HEK293 (cell line): ENCODE data around the gene OR56A1.

ENCODE experiments used
- CTCF ChIP-seq: fragments of 450-650 bp; formaldehyde crosslinking; IDR thresholded peaks from 2 replicates; pipeline ENCODE4 v1.5.1; 2016; ENCODE audit warnings: missing biosample characterization, missing genetic modification characterization
- GFI1B ChIP-seq: fragments of 450-650 bp; formaldehyde crosslinking; IDR thresholded peaks from 2 replicates; pipeline ENCODE4 v1.5.1; 2016; ENCODE audit warnings: missing biosample characterization, missing genetic modification characterization
- KLF16 ChIP-seq: fragments of 450-650 bp; formaldehyde crosslinking; IDR thresholded peaks from 2 replicates; pipeline ENCODE4 v1.5.1; 2017; ENCODE audit warnings: missing biosample characterization, missing genetic modification characterization
- KLF7 ChIP-seq: fragments of 450-650 bp; formaldehyde crosslinking; IDR thresholded peaks from 2 replicates; pipeline ENCODE4 v1.5.1; 2016; ENCODE audit warnings: missing biosample characterization, missing genetic modification characterization, borderline replicate concordance
- PRDM10 ChIP-seq: fragments of 450-650 bp; formaldehyde crosslinking; IDR thresholded peaks from 2 replicates; pipeline ENCODE4 v1.5.1; 2016; ENCODE audit warnings: missing biosample characterization, missing genetic modification characterization
- REST ChIP-seq: fragments of 450-650 bp; formaldehyde crosslinking; IDR thresholded peaks from 2 replicates; pipeline ENCODE4 v1.5.1; 2016; ENCODE audit warnings: missing biosample characterization, missing genetic modification characterization
- SALL2 ChIP-seq: fragments of 450-650 bp; formaldehyde crosslinking; IDR thresholded peaks from 2 replicates; pipeline ENCODE4 v1.5.0; 2017; ENCODE audit warnings: missing biosample characterization, mild to moderate bottlenecking, missing genetic modification characterization, borderline replicate concordance
- YY1 ChIP-seq: fragments of 450-650 bp; formaldehyde crosslinking; IDR thresholded peaks from 2 replicates; pipeline ENCODE4 v1.5.1; 2018; ENCODE audit warnings: missing biosample characterization, missing genetic modification characterization
- ZNF138 ChIP-seq: fragments of 450-650 bp; formaldehyde crosslinking; IDR thresholded peaks from 2 replicates; pipeline ENCODE4 v1.5.1; 2016; ENCODE audit warnings: missing biosample characterization, missing genetic modification characterization, borderline replicate concordance
- ZNF184 ChIP-seq: fragments of 450-650 bp; IDR thresholded peaks from 2 replicates; pipeline ENCODE4 v1.5.1; 2018; ENCODE audit warnings: missing biosample characterization, mild to moderate bottlenecking, missing genetic modification characterization
- ZNF302 ChIP-seq: fragments of 450-650 bp; formaldehyde crosslinking; IDR thresholded peaks from 2 replicates; pipeline ENCODE4 v1.5.1; 2016; ENCODE audit warnings: missing biosample characterization, missing genetic modification characterization, low read depth
- ZNF561 ChIP-seq: fragments of 450-650 bp; IDR thresholded peaks from 2 replicates; pipeline ENCODE4 v1.5.1; 2018; ENCODE audit warnings: missing biosample characterization, missing genetic modification characterization, borderline replicate concordance
- ZNF639 ChIP-seq: fragments of 450-650 bp; formaldehyde crosslinking; IDR thresholded peaks from 2 replicates; pipeline ENCODE4 v1.5.1; 2016; ENCODE audit warnings: missing biosample characterization, missing genetic modification characterization

GRCh38 chr11:5973530-5973929, 57.0 kb downstream of the OR56A1 start:
- TF ChIP-seq KLF7 (tag by site-specific recombination) (no peak), SALL2 (tag by site-specific recombination) (no peak), GFI1B (no peak), CTCF (no peak), ZNF138 (no peak), REST (no peak), PRDM10 (tag by site-specific recombination) (no peak), ZNF184 (tag by site-specific recombination) (no peak), ZNF561 (tag by site-specific recombination) (no peak), ZNF639 (no peak), ZNF302 (tag by site-specific recombination) (no peak), KLF16 (tag by site-specific recombination) (no peak), YY1 (no peak)
